Testis (tissue), 2 donors: Measurements from ENCODE around the gene DNM3.

Experiments
- CTCF ChIP-seq, 3 experiments: fragments of 450-650 bp in 2 of 3; fragments of 200-600 bp in 1 of 3; sonication (generic) in 1 of 3; IDR thresholded peaks; one replicate each; pipeline ENCODE4 v1.5.1; 2016 to 2019; ENCODE audit warnings: antibody characterized with exemption in 3 of 3, mild to moderate bottlenecking in 2 of 3, moderate library complexity in 1 of 3
- POLR2A ChIP-seq: fragments of 450-650 bp; IDR thresholded peaks from one replicate; pipeline ENCODE4 v1.6.1; 2017; ENCODE audit warnings: antibody characterized with exemption, mild to moderate bottlenecking, moderate library complexity

GRCh38 chr1:172448995-172449584 is 607.8 kb downstream of the DNM3 start:
- no peak for TF ChIP-seq CTCF (IDR thresholded peaks at IDR 0.05)
- no peak for TF ChIP-seq POLR2A
